CD4-positive, alpha-beta T cell (primary cell): ENCODE measurements around the gene FAM120A. TPM values are rescaled to one million over a fixed set of nuclear protein-coding genes. Genes with fewer than 3 reads are reported as not detected.
A peak's percentile ranks its signal among the peaks of the same experiment; 100 is the strongest.

Source experiments
- ATAC-seq: fragments of 200-7000 bp; cut with Tn5 transposase; one replicate; pipeline ENCODE4 v1.10.0; 2022; ENCODE audit warnings: mild to moderate bottlenecking; ENCODE audit not compliant: poor library complexity
- CTCF ChIA-PET: fragments of 350-600 bp; sonication (Branson Sonifier 250); formaldehyde crosslinking; loops from one replicate; lab custom pipeline; 2021; ENCODE audit warnings: antibody characterized with exemption, inconsistent platforms; lab: Charles Lee
- POLR2A ChIA-PET: fragments of 350-600 bp; sonication (Branson Sonifier 250); formaldehyde crosslinking; loops from one replicate; lab custom pipeline; 2021; ENCODE audit warnings: antibody characterized with exemption, inconsistent platforms; lab: Charles Lee
- DNase-seq, 14 experiments: peaks; one replicate each; pipeline ENCODE4 v3.0.0-alpha.2; 2013 to 2020; ENCODE audit warnings: mixed read lengths in 2 of 14
- H3K27ac ChIP-seq, 2 donors: one replicate each; pipeline versions ENCODE4 v1.5.1 to v1.7.0; 2013; ENCODE audit warnings: low read length in 2 of 2, low read depth in 1 of 2, mild to moderate bottlenecking in 1 of 2
- H3K27me3 ChIP-seq, 2 experiments: 1 replicate in 1 of 2; 2 replicates in 1 of 2; pipeline versions ENCODE4 v1.6.1 to v1.7.0; 2013; ENCODE audit warnings: low read length in 2 of 2, control low read depth in 1 of 2, mild to moderate bottlenecking in 1 of 2, moderate library complexity in 1 of 2; ENCODE audit not compliant: insufficient read depth in 2 of 2, control insufficient read depth in 1 of 2
- H3K36me3 ChIP-seq: one replicate; pipeline ENCODE4 v1.6.1; 2013; ENCODE audit warnings: low read length, control low read depth; ENCODE audit not compliant: insufficient read depth
- H3K4me1 ChIP-seq: one replicate; pipeline ENCODE4 v1.6.1; 2013; ENCODE audit warnings: low read length, control low read depth; ENCODE audit not compliant: insufficient read depth
- H3K4me3 ChIP-seq: one replicate; pipeline ENCODE4 v1.5.1; 2013; ENCODE audit warnings: mild to moderate bottlenecking, low read length, moderate library complexity
- H3K9me3 ChIP-seq, 2 experiments: 1 replicate in 1 of 2; 2 replicates in 1 of 2; pipeline versions ENCODE4 v1.6.1 to v1.7.0; 2013; ENCODE audit warnings: low read length in 2 of 2, mild to moderate bottlenecking in 2 of 2, control low read depth in 1 of 2, moderate library complexity in 1 of 2; ENCODE audit not compliant: control insufficient read depth in 1 of 2, insufficient read depth in 1 of 2
- H3K27ac Mint-ChIP-seq: one replicate; pipeline ENCODE4 v1.8.0; 2020; ENCODE audit warnings: mixed read lengths
- H3K27me3 Mint-ChIP-seq: one replicate; pipeline ENCODE4 v1.8.0; 2021; ENCODE audit warnings: mixed read lengths
- H3K36me3 Mint-ChIP-seq: one replicate; pipeline ENCODE4 v1.8.0; 2021; ENCODE audit warnings: low read depth, mixed read lengths
- H3K4me1 Mint-ChIP-seq: one replicate; pipeline ENCODE4 v1.8.0; 2021; ENCODE audit warnings: low read depth, mixed read lengths
- H3K4me3 Mint-ChIP-seq: one replicate; pipeline ENCODE4 v1.8.0; 2020; ENCODE audit warnings: mild to moderate bottlenecking, mixed read lengths
- H3K9me3 Mint-ChIP-seq: one replicate; pipeline ENCODE4 v1.8.0; 2020; ENCODE audit warnings: mixed read lengths
- CTCF ChIP-seq: fragments of 200-600 bp; IDR thresholded peaks from one replicate; pipeline ENCODE4 v1.8.0; 2022; ENCODE audit warnings: antibody characterized with exemption, mild to moderate bottlenecking
- intact Hi-C, 2 experiments: fragments of 100-400 bp; cut with DNase I in 1 of 2; cut with micrococcal nuclease in 1 of 2; formaldehyde crosslinking; loops; one replicate each; pipeline versions ENCODE4 v1.15.1 to v1.9.0; 2023 to 2025; cut with DNase I, micrococcal nuclease
- total RNA-seq, 174 experiments: library from RNA in 2 of 174; stranded (reverse) in 2 of 174; gene quantifications; one replicate each; pipeline ENCODE4 v1.2.3 and lab custom pipeline; 2021 to 2026

FAM120A gene
- total RNA-seq, 2 experiments from 2014 or later = 46.5 to 51.7 TPM

GRCh38 chr9:93599571-93600403 lies 148.3 kb downstream of the FAM120A start:
- Histone ChIP-seq H3K27me3 (no peaks in the 10 kb centered on the region), H3K4me3 (no peak overlapping the region), H3K9me3 (peaks cover 0 to 12% of the 10 kb centered on the region in 2 experiments), H3K4me1 (peaks cover 45% of the 10 kb centered on the region), H3K36me3 (no peaks in the 10 kb centered on the region), H3K27ac (no peak overlapping the region)
- Mint-ChIP-seq H3K9me3 (no peaks in the 10 kb centered on the region), H3K4me3 (peak overlapping the region; percentile 1), H3K36me3 (peaks cover 17% of the 10 kb centered on the region), H3K27me3 (no peaks in the 10 kb centered on the region), H3K4me1 (peaks cover 72% of the 10 kb centered on the region), H3K27ac (peak overlapping the region; percentile 83)
- ChIA-PET CTCF (interaction anchor here (2.7 kb wide), 1 partner anchor 33 kb away, joined by 8 read pairs; no protein-coding TSS in a partner anchor), POLR2A (interaction anchor here (1.4 kb wide), 1 partner anchor 34 kb away, joined by 8 read pairs; no protein-coding TSS in a partner anchor)
- intact Hi-C loops = no loop called here
- DNase-seq (no peak), ATAC-seq (peak; percentile 39)
- no peak for TF ChIP-seq CTCF

- Histone ChIP-seq H3K4me1 (peaks cover 45% of the 10 kb centered on the region), H3K9me3 (peaks cover 0 to 12% of the 10 kb centered on the region in 2 experiments), H3K27me3 (no peaks in the 10 kb centered on the region), H3K4me3 (no peak overlapping the region), H3K36me3 (no peaks in the 10 kb centered on the region), H3K27ac (no peak overlapping the region)
- Mint-ChIP-seq H3K27me3 (no peaks in the 10 kb centered on the region), H3K4me3 (peak overlapping the region; percentile 1), H3K9me3 (no peaks in the 10 kb centered on the region), H3K4me1 (peaks cover 68% of the 10 kb centered on the region), H3K27ac (peak overlapping the region; percentile 83), H3K36me3 (peaks cover 23% of the 10 kb centered on the region)
- ATAC-seq = peak; percentile 38
- POLR2A ChIA-PET = interaction anchor here (1.4 kb wide), 1 partner anchor 34 kb away, joined by 8 read pairs; no protein-coding TSS in a partner anchor
- intact Hi-C loops = no loop called here
- TF ChIP-seq CTCF = no peak
- CTCF ChIA-PET = interaction anchor here (2.7 kb wide), 1 partner anchor 34 kb away, joined by 8 read pairs; no protein-coding TSS in a partner anchor
- peak in 3 of 14 experiments; percentile 16 to 23 (median 18) for DNase-seq
These were observed 149.0 kb downstream of the FAM120A start for GRCh38 chr9:93600504-93600903.

- no peak overlapping the region for H3K27ac ChIP-seq
- no peaks in the 10 kb centered on the region for H3K27me3 ChIP-seq
- H3K4me1 ChIP-seq = peaks cover 42% of the 10 kb centered on the region
- no peak overlapping the region for H3K4me3 ChIP-seq
- no peaks in the 10 kb centered on the region for H3K36me3 ChIP-seq
- H3K9me3 ChIP-seq = peaks cover 0 to 16% of the 10 kb centered on the region in 2 experiments
- Mint-ChIP-seq H3K27ac (peak overlapping the region; percentile 83), H3K36me3 (peaks cover 27% of the 10 kb centered on the region), H3K27me3 (no peaks in the 10 kb centered on the region), H3K4me1 (peaks cover 65% of the 10 kb centered on the region), H3K9me3 (no peaks in the 10 kb centered on the region), H3K4me3 (peak overlapping the region; percentile 1)
- POLR2A ChIA-PET = interaction anchor here (1.4 kb wide), 1 partner anchor 35 kb away, joined by 8 read pairs; no protein-coding TSS in a partner anchor
- DNase-seq = no peak
- no peak for ATAC-seq
- TF ChIP-seq CTCF = no peak
- CTCF ChIA-PET = interaction anchor here (2.7 kb wide), 1 partner anchor 35 kb away, joined by 8 read pairs; no protein-coding TSS in a partner anchor
- intact Hi-C loops = no loop called here
These were observed 149.6 kb downstream of the FAM120A start for GRCh38 chr9:93601063-93601462.
